B cell (primary cell): ENCODE results near the gene ACSL4. TPM values are rescaled to one million over a fixed set of nuclear protein-coding genes. Genes with fewer than 3 reads are reported as not detected.

Source experiments
- ATAC-seq: fragments of 200-7000 bp; cut with Tn5 transposase; one replicate; pipeline ENCODE4 v1.10.0; 2021; ENCODE audit warnings: low read depth, mild to moderate bottlenecking, moderate number of reproducible peaks, moderate library complexity
- CTCF ChIA-PET: fragments of 350-600 bp; sonication (Branson Sonifier 250); formaldehyde crosslinking; loops from one replicate; lab custom pipeline; 2021; ENCODE audit warnings: antibody characterized with exemption, inconsistent platforms; lab: Charles Lee
- POLR2A ChIA-PET: fragments of 350-600 bp; sonication (Branson Sonifier 250); formaldehyde crosslinking; loops from one replicate; lab custom pipeline; 2021; ENCODE audit warnings: antibody characterized with exemption; lab: Charles Lee
- DNase-seq: peaks from one replicate; pipeline ENCODE4 v3.0.0; 2013
- H2AFZ ChIP-seq: 2 replicates; pipeline ENCODE4 v1.6.1; 2012; ENCODE audit warnings: mild to moderate bottlenecking, low read depth, low read length; ENCODE audit not compliant: insufficient read depth, poor library complexity, severe bottlenecking
- H3K27ac ChIP-seq, 2 donors: 1 replicate in 1 of 2; 2 replicates in 1 of 2; pipeline ENCODE4 v1.5.1; 2012 to 2013; ENCODE audit warnings: low read length in 2 of 2, mild to moderate bottlenecking in 2 of 2, moderate library complexity in 1 of 2
- H3K27me3 ChIP-seq, 4 experiments: fragments of 200-600 bp in 1 of 4; sonication (generic) in 1 of 4; replicated peaks in 1 of 4; 1 replicate in 2 of 4; 2 replicates in 2 of 4; pipeline versions ENCODE4 v1.6.1 to v1.7.0; 2013 to 2016; ENCODE audit warnings: low read length in 3 of 4, mild to moderate bottlenecking in 2 of 4, mixed read lengths in 1 of 4, moderate library complexity in 1 of 4; ENCODE audit not compliant: insufficient read depth in 4 of 4, control insufficient read depth in 3 of 4; ENCODE audit errors: control extremely low read depth in 1 of 4
- H3K36me3 ChIP-seq, 2 experiments: replicated peaks in 1 of 2; 1 replicate in 1 of 2; 2 replicates in 1 of 2; pipeline versions ENCODE4 v1.6.1 to v1.7.1; 2013; ENCODE audit warnings: low read length in 1 of 2; ENCODE audit not compliant: insufficient read depth in 2 of 2, control insufficient read depth in 1 of 2; ENCODE audit errors: control extremely low read depth in 1 of 2, extremely low read depth in 1 of 2
- H3K4me1 ChIP-seq, 2 donors: fragments of 200-600 bp in 1 of 2; sonication (generic) in 1 of 2; 1 replicate in 1 of 2; 2 replicates in 1 of 2; pipeline versions ENCODE4 v1.5.1 to v1.6.1; 2013 to 2017; ENCODE audit warnings: low read length in 2 of 2; ENCODE audit not compliant: control insufficient read depth in 2 of 2, insufficient read depth in 2 of 2
- H3K4me2 ChIP-seq: replicated peaks from 2 replicates; pipeline ENCODE3; 2012; ENCODE audit warnings: mild to moderate bottlenecking, low read depth, low read length; ENCODE audit not compliant: poor library complexity, severe bottlenecking
- H3K4me3 ChIP-seq, 5 experiments: fragments of 200-600 bp in 1 of 5; sonication (generic) in 1 of 5; 1 replicate in 3 of 5; 2 replicates in 2 of 5; pipeline versions ENCODE4 v1.5.1 to v1.7.0; 2011 to 2016; ENCODE audit warnings: low read length in 4 of 5, mild to moderate bottlenecking in 4 of 5, low read depth in 2 of 5, control low read depth in 1 of 5, moderate library complexity in 1 of 5; ENCODE audit not compliant: insufficient read depth in 1 of 5; ENCODE audit errors: control extremely low read depth in 1 of 5, extremely low read depth in 1 of 5
- H3K79me2 ChIP-seq: fragments of 200-600 bp; sonication (generic); one replicate; pipeline ENCODE4 v1.6.0; 2016; ENCODE audit warnings: low read length; ENCODE audit not compliant: control insufficient read depth, insufficient read depth
- H3K9ac ChIP-seq: fragments of 200-600 bp; sonication (generic); 2 replicates; pipeline ENCODE4 v1.6.1; 2017; ENCODE audit warnings: mild to moderate bottlenecking, low read length, moderate library complexity
- H3K9me3 ChIP-seq, 3 donors: one replicate each; pipeline versions ENCODE4 v1.6.1 to v1.7.1; 2013; ENCODE audit warnings: low read length in 2 of 3; ENCODE audit not compliant: control insufficient read depth in 2 of 3, insufficient read depth in 1 of 3; ENCODE audit errors: control extremely low read depth in 1 of 3
- H4K20me1 ChIP-seq: 2 replicates; pipeline ENCODE4 v1.6.0; 2012; ENCODE audit warnings: mild to moderate bottlenecking, low read length; ENCODE audit not compliant: insufficient read depth, control insufficient read depth, poor library complexity, severe bottlenecking
- H3K27ac Mint-ChIP-seq: one replicate; pipeline ENCODE4 v1.8.0; 2021; ENCODE audit warnings: mixed read lengths
- H3K27me3 Mint-ChIP-seq: one replicate; pipeline ENCODE4 v1.8.0; 2021; ENCODE audit warnings: mixed read lengths
- H3K4me1 Mint-ChIP-seq: one replicate; pipeline ENCODE4 v1.8.0; 2021; ENCODE audit warnings: mixed read lengths
- H3K4me3 Mint-ChIP-seq: one replicate; pipeline ENCODE4 v1.8.0; 2021; ENCODE audit warnings: mixed read lengths
- H3K9me3 Mint-ChIP-seq: one replicate; pipeline ENCODE4 v1.8.0; 2022; ENCODE audit warnings: mixed read lengths; ENCODE audit not compliant: insufficient read depth
- CTCF ChIP-seq: fragments of 200-600 bp; IDR thresholded peaks from one replicate; pipeline ENCODE4 v1.8.0; 2022; ENCODE audit warnings: antibody characterized with exemption, mild to moderate bottlenecking
- EZH2 ChIP-seq: IDR thresholded peaks from 2 replicates; pipeline ENCODE4 v1.6.1; 2012; ENCODE audit warnings: borderline replicate concordance, low read depth, mild to moderate bottlenecking, moderate library complexity, low read length; ENCODE audit not compliant: insufficient read depth, poor library complexity, severe bottlenecking
- WGBS: methylation state at CpG from one replicate; pipeline ENCODE4 v1.1.5; 2013; ENCODE audit warnings: missing lambda C conversion rate; ENCODE audit not compliant: insufficient coverage; 5-methylcytosine and 5-hydroxymethylcytosine counted together
- intact Hi-C: fragments of 100-400 bp; cut with micrococcal nuclease; formaldehyde crosslinking; loops from one replicate; pipeline ENCODE4 v1.10.0; 2022
- polyA plus RNA-seq: library from polyadenylated mRNA; depleted of rRNA; stranded (reverse); fragments of >200 nt; gene quantifications from 2 replicates; pipeline ENCODE4 v1.2.3, GENCODE V29; 2012
- total RNA-seq, 2 donors: library from RNA; stranded (reverse); fragments of 120-200 nt in 1 of 2; gene quantifications; 1 replicate in 1 of 2; 2 replicates in 1 of 2; pipeline versions ENCODE4 v1.2.3 to v1.2.4, GENCODE V29; 2013 to 2022

Gene ACSL4
- total and polyA plus RNA-seq, 2 donors (not counting 1 experiment from before 2014, with no cell fraction given), result 4.0 to 29.1 TPM

GRCh38 chrX:109667986-109668385, 65.1 kb downstream of the ACSL4 start:
- H3K27me3 ChIP-seq, result no peaks in the 10 kb centered on the region
- no peak overlapping the region for H3K27ac ChIP-seq
- no peaks in the 10 kb centered on the region for H4K20me1 ChIP-seq
- CTCF ChIA-PET, result no interaction called here
- H3K27me3 Mint-ChIP-seq, result no peaks in the 10 kb centered on the region
- POLR2A ChIA-PET, result no interaction called here
- no peaks in the 10 kb centered on the region for H3K4me1 ChIP-seq
- intact Hi-C loops, result no loop called here
- peaks cover 2 to 31% of the 10 kb centered on the region in 2 experiments for H3K36me3 ChIP-seq
- H3K9me3 Mint-ChIP-seq, result no peaks in the 10 kb centered on the region
- H3K9ac ChIP-seq, result no peak overlapping the region
- H3K4me2 ChIP-seq, result no peak overlapping the region
- DNase-seq, result no peak
- no peak overlapping the region for H3K4me3 Mint-ChIP-seq
- no peaks in the 10 kb centered on the region for H3K9me3 ChIP-seq
- ATAC-seq, result no peak
- TF ChIP-seq CTCF (no peak), EZH2 (no peak)
- no peaks in the 10 kb centered on the region for H3K4me1 Mint-ChIP-seq
- no peak overlapping the region for H2AFZ ChIP-seq
- no peaks in the 10 kb centered on the region for H3K79me2 ChIP-seq
- no peak overlapping the region for H3K4me3 ChIP-seq
- H3K27ac Mint-ChIP-seq, result no peak overlapping the region
- WGBS, result no CpG with 5 or more reads among the region's 5 CpGs

- H3K27me3 ChIP-seq, result no peaks in the 10 kb centered on the region
- no peak overlapping the region for H3K27ac ChIP-seq
- intact Hi-C loops, result no loop called here
- no peak for TF ChIP-seq CTCF
- TF ChIP-seq EZH2, result no peak
- H3K79me2 ChIP-seq, result no peaks in the 10 kb centered on the region
- Mint-ChIP-seq H3K27ac (no peak overlapping the region), H3K9me3 (no peaks in the 10 kb centered on the region), H3K27me3 (no peaks in the 10 kb centered on the region), H3K4me3 (no peak overlapping the region), H3K4me1 (peaks cover 2% of the 10 kb centered on the region)
- no peak overlapping the region for H3K4me2 ChIP-seq
- ChIA-PET CTCF (interaction anchor here (1.2 kb wide), 1 partner anchor 175 kb away, joined by 3 read pairs; no protein-coding TSS in a partner anchor), POLR2A (no interaction called here)
- no peaks in the 10 kb centered on the region for H4K20me1 ChIP-seq
- H2AFZ ChIP-seq, result no peak overlapping the region
- H3K4me3 ChIP-seq, result no peak overlapping the region
- H3K4me1 ChIP-seq, result no peaks in the 10 kb centered on the region
- H3K9ac ChIP-seq, result no peak overlapping the region
- H3K36me3 ChIP-seq, result peaks cover 0 to 26% of the 10 kb centered on the region in 2 experiments
- no CpG with 5 or more reads among the region's 2 CpGs for whole genome bisulfite sequencing
- no peak for DNase-seq
- H3K9me3 ChIP-seq, result no peaks in the 10 kb centered on the region
- no peak for ATAC-seq
Observed at GRCh38 chrX:109660435-109661143, 72.5 kb downstream of the ACSL4 start.
